Fibroblast of lung (primary cell): ENCODE measurements around the gene PPP1R2.
A peak's percentile ranks its signal among the peaks of the same experiment; 100 is the strongest.

ENCODE experiments used
- CTCF ChIP-seq, 2 donors: IDR thresholded peaks in 1 of 2; conservative IDR thresholded peaks in 1 of 2; 1 replicate in 1 of 2; 2 replicates in 1 of 2; pipeline ENCODE4 v1.5.1; 2011 to 2012; ENCODE audit warnings: low read length in 2 of 2, control low read depth in 1 of 2, inconsistent platforms in 1 of 2, low read depth in 1 of 2, mild to moderate bottlenecking in 1 of 2
- EZH2 ChIP-seq: IDR thresholded peaks from 2 replicates; pipeline ENCODE4 v1.5.1; 2012; ENCODE audit warnings: low read length, control low read depth, mild to moderate bottlenecking; ENCODE audit errors: missing control alignments

- TF ChIP-seq CTCF (conservative IDR thresholded peaks at IDR 0.05 in 1 of 2, IDR thresholded peaks at IDR 0.05 in 1 of 2; ENCODE audit: low read depth in 1 of 2, low read length in 2 of 2) (peak in 1 of 2 donors; percentile 34), EZH2 (no peak)
Observed at GRCh38 chr3:195556390-195556789, 13.3 kb upstream of the PPP1R2 start.
